K562 (cell line): Measurements from ENCODE around the gene HES5. TPM values are rescaled to one million over a fixed set of nuclear protein-coding genes. Genes with fewer than 3 reads are reported as not detected.

Experiments
- CTBP1 ChIP-seq: fragments of 450-650 bp; IDR thresholded peaks from 2 replicates; pipeline ENCODE4 v1.6.1; 2016; ENCODE audit warnings: borderline replicate concordance
- FIP1L1 ChIP-seq: fragments of 200-400 bp; formaldehyde crosslinking; IDR thresholded peaks from 2 replicates; pipeline ENCODE4 v1.6.1; 2018; ENCODE audit warnings: mild to moderate bottlenecking, low read depth, low read length; ENCODE audit not compliant: poor library complexity, severe bottlenecking
- HMGN3 ChIP-seq: IDR thresholded peaks from 2 replicates; pipeline ENCODE4 v1.6.1; 2011; ENCODE audit warnings: borderline replicate concordance, low read depth, mild to moderate bottlenecking, mixed read lengths, low read length; ENCODE audit not compliant: insufficient read length; ENCODE audit errors: extremely low read depth
- MYNN ChIP-seq, 2 experiments: sonication (generic); formaldehyde crosslinking in 1 of 2; IDR thresholded peaks; 2 replicates each; pipeline versions ENCODE4 v1.5.0 to v1.6.1; 2016 to 2020; ENCODE audit warnings: antibody characterized with exemption in 1 of 2, missing genetic modification reagents in 1 of 2
- POLR2G ChIP-seq: fragments of 200-400 bp; formaldehyde crosslinking; IDR thresholded peaks from 2 replicates; pipeline ENCODE4 v1.6.1; 2017; ENCODE audit warnings: low read depth, mild to moderate bottlenecking, antibody characterized with exemption, low read length, moderate library complexity
- RB1 ChIP-seq: fragments of 450-650 bp; IDR thresholded peaks from 2 replicates; pipeline ENCODE4 v1.6.1; 2017; ENCODE audit warnings: low read depth, mild to moderate bottlenecking
- SMAD4 ChIP-seq: fragments of 250-450 bp; sonication (Bioruptor Pico); conservative IDR thresholded peaks from 2 replicates; pipeline ENCODE4 v1.8.0; 2021; ENCODE audit warnings: inconsistent platforms, mild to moderate bottlenecking, moderate library complexity
- TAF7 ChIP-seq: fragments of 450-650 bp; IDR thresholded peaks from 2 replicates; pipeline ENCODE4 v1.6.1; 2016; ENCODE audit warnings: missing genetic modification characterization, missing compliant biosample characterization
- TBP ChIP-seq: optimal IDR thresholded peaks from 2 replicates; pipeline ENCODE3; 2011; ENCODE audit warnings: low read depth, low read length, improper control_type of control experiment
- THAP12 ChIP-seq: fragments of 250-450 bp; sonication (Bioruptor Pico); IDR thresholded peaks from 2 replicates; pipeline ENCODE4 v1.9.0; 2021; ENCODE audit warnings: mild to moderate bottlenecking, inconsistent platforms
- VEZF1 ChIP-seq: fragments of 200-800 bp; sonication (Bioruptor generic); IDR thresholded peaks from 2 replicates; pipeline ENCODE4 v1.6.1; 2017; ENCODE audit warnings: missing genetic modification characterization, missing compliant biosample characterization
- polyA plus RNA-seq, 8 experiments: library from polyadenylated mRNA; depleted of rRNA in 4 of 8; stranded (reverse) in 5 of 8; unstranded in 3 of 8; fragments of >200 nt; fragmentation: Nextera tagmentation in 2 of 8; fragmentation: Illumina TruSeq in 1 of 8; extraction: Ambion mirVana in 2 of 8; extraction: Trizol in 1 of 8; gene quantifications; 2 replicates each; pipeline versions ENCODE4 v1.2.1 to v1.2.3, GENCODE V29; 2011 to 2014; ENCODE audit warnings: inconsistent platforms in 1 of 8, missing spikeins in 1 of 8
- total RNA-seq, 7 experiments: library from RNA; depleted of rRNA in 6 of 7; stranded (reverse); fragments of >200 nt in 6 of 7; fragmentation: Illumina TruSeq in 2 of 7; extraction: Trizol in 2 of 7; gene quantifications; 2 replicates each; pipeline versions ENCODE4 v1.2.1 to v1.2.3, GENCODE V29; 2011 to 2021; ENCODE audit warnings: low replicate concordance in 1 of 7
- TF ChIP-seq, protein P1 (sequence below), 2 experiments: IDR thresholded peaks; 2 replicates each; pipeline ENCODE4 v1.6.1; 2012; ENCODE audit warnings: improper control_type of control experiment in 2 of 2, low read depth in 2 of 2, low read length in 2 of 2, borderline replicate concordance in 1 of 2
- TF ChIP-seq, protein P2 (sequence below), 3 experiments: IDR thresholded peaks in 2 of 3; conservative IDR thresholded peaks in 1 of 3; 2 replicates each; pipeline ENCODE4 v1.5.1; 2011 to 2012; ENCODE audit warnings: low read length in 3 of 3, mild to moderate bottlenecking in 3 of 3, control low read depth in 2 of 3, improper control_type of control experiment in 1 of 3, inconsistent platforms in 1 of 3, low read depth in 1 of 3, mixed read lengths in 1 of 3, moderate library complexity in 1 of 3; ENCODE audit not compliant: insufficient read depth in 2 of 3
- TF ChIP-seq, protein P3 (sequence below): IDR thresholded peaks from 2 replicates; pipeline ENCODE4 v1.6.1; 2011; ENCODE audit warnings: borderline replicate concordance, low read depth, mild to moderate bottlenecking, moderate library complexity, low read length; ENCODE audit not compliant: insufficient read depth, poor library complexity, severe bottlenecking

HES5 gene
- total and polyA plus RNA-seq, 9 of the 15 experiments (the other 6 are each of a cell fraction or from before 2014, with no cell fraction given) = not detected

- TF ChIP-seq, protein P1, sequence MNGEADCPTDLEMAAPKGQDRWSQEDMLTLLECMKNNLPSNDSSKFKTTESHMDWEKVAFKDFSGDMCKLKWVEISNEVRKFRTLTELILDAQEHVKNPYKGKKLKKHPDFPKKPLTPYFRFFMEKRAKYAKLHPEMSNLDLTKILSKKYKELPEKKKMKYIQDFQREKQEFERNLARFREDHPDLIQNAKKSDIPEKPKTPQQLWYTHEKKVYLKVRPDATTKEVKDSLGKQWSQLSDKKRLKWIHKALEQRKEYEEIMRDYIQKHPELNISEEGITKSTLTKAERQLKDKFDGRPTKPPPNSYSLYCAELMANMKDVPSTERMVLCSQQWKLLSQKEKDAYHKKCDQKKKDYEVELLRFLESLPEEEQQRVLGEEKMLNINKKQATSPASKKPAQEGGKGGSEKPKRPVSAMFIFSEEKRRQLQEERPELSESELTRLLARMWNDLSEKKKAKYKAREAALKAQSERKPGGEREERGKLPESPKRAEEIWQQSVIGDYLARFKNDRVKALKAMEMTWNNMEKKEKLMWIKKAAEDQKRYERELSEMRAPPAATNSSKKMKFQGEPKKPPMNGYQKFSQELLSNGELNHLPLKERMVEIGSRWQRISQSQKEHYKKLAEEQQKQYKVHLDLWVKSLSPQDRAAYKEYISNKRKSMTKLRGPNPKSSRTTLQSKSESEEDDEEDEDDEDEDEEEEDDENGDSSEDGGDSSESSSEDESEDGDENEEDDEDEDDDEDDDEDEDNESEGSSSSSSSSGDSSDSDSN (IDR thresholded peaks at IDR 0.05; ENCODE audit: borderline replicate concordance in 1 of 2, low read depth in 2 of 2, low read length in 2 of 2) = peak; percentile 70 to 98; a peak in 3 of 4 replicates
- TF ChIP-seq POLR2G (peak; percentile 31; the same call in 1 of the 2 replicates), RB1 (peak; percentile 77; the same call in 1 of the 2 replicates), HMGN3 (peak; percentile 24), CTBP1 (peak; percentile 57; the same call in 1 of the 2 replicates), VEZF1 (CRISPR knock-in tag) (peak; percentile 24; the same call in 1 of the 2 replicates), TAF7 (tag) (no peak), SMAD4 (CRISPR knock-in tag) (peak; percentile 73), THAP12 (no peak), MYNN (IDR thresholded peaks at IDR 0.05) (no peak), MYNN (CRISPR knock-in tag; IDR thresholded peaks at IDR 0.05) (no peak), FIP1L1 (peak; percentile 8), TBP (peak; percentile 24)
- TF ChIP-seq, protein P2, sequence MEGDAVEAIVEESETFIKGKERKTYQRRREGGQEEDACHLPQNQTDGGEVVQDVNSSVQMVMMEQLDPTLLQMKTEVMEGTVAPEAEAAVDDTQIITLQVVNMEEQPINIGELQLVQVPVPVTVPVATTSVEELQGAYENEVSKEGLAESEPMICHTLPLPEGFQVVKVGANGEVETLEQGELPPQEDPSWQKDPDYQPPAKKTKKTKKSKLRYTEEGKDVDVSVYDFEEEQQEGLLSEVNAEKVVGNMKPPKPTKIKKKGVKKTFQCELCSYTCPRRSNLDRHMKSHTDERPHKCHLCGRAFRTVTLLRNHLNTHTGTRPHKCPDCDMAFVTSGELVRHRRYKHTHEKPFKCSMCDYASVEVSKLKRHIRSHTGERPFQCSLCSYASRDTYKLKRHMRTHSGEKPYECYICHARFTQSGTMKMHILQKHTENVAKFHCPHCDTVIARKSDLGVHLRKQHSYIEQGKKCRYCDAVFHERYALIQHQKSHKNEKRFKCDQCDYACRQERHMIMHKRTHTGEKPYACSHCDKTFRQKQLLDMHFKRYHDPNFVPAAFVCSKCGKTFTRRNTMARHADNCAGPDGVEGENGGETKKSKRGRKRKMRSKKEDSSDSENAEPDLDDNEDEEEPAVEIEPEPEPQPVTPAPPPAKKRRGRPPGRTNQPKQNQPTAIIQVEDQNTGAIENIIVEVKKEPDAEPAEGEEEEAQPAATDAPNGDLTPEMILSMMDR (IDR thresholded peaks at IDR 0.05 in 2 of 3, conservative IDR thresholded peaks at IDR 0.05 in 1 of 3; ENCODE audit: insufficient read depth in 2 of 3, low read depth in 1 of 3, low read length in 3 of 3) = peak in 2 of 3 experiments; percentile 34 to 64; a peak in 2 of 6 replicates
- TF ChIP-seq, protein P3, sequence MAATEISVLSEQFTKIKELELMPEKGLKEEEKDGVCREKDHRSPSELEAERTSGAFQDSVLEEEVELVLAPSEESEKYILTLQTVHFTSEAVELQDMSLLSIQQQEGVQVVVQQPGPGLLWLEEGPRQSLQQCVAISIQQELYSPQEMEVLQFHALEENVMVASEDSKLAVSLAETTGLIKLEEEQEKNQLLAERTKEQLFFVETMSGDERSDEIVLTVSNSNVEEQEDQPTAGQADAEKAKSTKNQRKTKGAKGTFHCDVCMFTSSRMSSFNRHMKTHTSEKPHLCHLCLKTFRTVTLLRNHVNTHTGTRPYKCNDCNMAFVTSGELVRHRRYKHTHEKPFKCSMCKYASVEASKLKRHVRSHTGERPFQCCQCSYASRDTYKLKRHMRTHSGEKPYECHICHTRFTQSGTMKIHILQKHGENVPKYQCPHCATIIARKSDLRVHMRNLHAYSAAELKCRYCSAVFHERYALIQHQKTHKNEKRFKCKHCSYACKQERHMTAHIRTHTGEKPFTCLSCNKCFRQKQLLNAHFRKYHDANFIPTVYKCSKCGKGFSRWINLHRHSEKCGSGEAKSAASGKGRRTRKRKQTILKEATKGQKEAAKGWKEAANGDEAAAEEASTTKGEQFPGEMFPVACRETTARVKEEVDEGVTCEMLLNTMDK = peak; percentile 45
These were observed 888 bp downstream of the HES5 start (continued) for GRCh38 chr1:2528966-2529783.
